A673 (cell line): ENCODE measurements around the gene AP4E1. TPM values are rescaled to one million over a fixed set of nuclear protein-coding genes. Genes with fewer than 3 reads are reported as not detected.

Source experiments
- BruUV-seq: library from RNA; stranded (reverse); fragments of 400-500 nt; replicated peaks from 2 replicates; lab custom pipeline; 2021; lab: Mats Ljungman, UMichigan
- CTCF ChIA-PET: fragments of 300-600 bp; sonication (Branson Sonifier 250); formaldehyde crosslinking; loops from one replicate; lab custom pipeline; 2022; ENCODE audit warnings: antibody characterized with exemption; lab: Charles Lee
- POLR2A ChIA-PET: fragments of 300-600 bp; sonication (Branson Sonifier 250); formaldehyde crosslinking; loops from one replicate; lab custom pipeline; 2022; ENCODE audit warnings: antibody characterized with exemption; ENCODE audit not compliant: low non-redundant PET; lab: Charles Lee
- DNase-seq: peaks from one replicate; pipeline ENCODE4 v3.0.0-alpha.2; 2015; ENCODE audit warnings: low spot score
- H3K27ac ChIP-seq: fragments of 200-600 bp; sonication (generic); 2 replicates; pipeline ENCODE4 v1.5.1; 2016; ENCODE audit warnings: mixed run types, low read depth, mild to moderate bottlenecking, mixed read lengths, antibody characterized with exemption, low read length; ENCODE audit not compliant: poor library complexity, severe bottlenecking
- H3K27me3 ChIP-seq: fragments of 200-600 bp; sonication (generic); replicated peaks from 2 replicates; pipeline ENCODE4 v1.6.1; 2017; ENCODE audit warnings: mixed run types, low read depth, mild to moderate bottlenecking, mixed read lengths, antibody characterized with exemption, low read length; ENCODE audit not compliant: insufficient read depth, poor library complexity
- H3K36me3 ChIP-seq: fragments of 200-600 bp; sonication (generic); 2 replicates; pipeline ENCODE4 v1.6.1; 2016; ENCODE audit warnings: mixed run types, mild to moderate bottlenecking, mixed read lengths, antibody characterized with exemption, low read length; ENCODE audit not compliant: insufficient read depth, poor library complexity, severe bottlenecking
- H3K4me1 ChIP-seq: fragments of 200-600 bp; sonication (generic); 2 replicates; pipeline ENCODE4 v1.6.1; 2017; ENCODE audit warnings: mixed run types, mild to moderate bottlenecking, mixed read lengths, antibody characterized with exemption, low read length; ENCODE audit not compliant: insufficient read depth, poor library complexity, severe bottlenecking
- H3K4me3 ChIP-seq: fragments of 200-600 bp; sonication (generic); 2 replicates; pipeline ENCODE4 v1.5.1; 2016; ENCODE audit warnings: low read depth, mixed run types, mild to moderate bottlenecking, mixed read lengths, low read length; ENCODE audit not compliant: poor library complexity, severe bottlenecking
- H3K9me3 ChIP-seq: fragments of 200-600 bp; sonication (generic); 2 replicates; pipeline ENCODE4 v1.6.1; 2016; ENCODE audit warnings: mixed run types, low read depth, mild to moderate bottlenecking, mixed read lengths, antibody characterized with exemption, low read length; ENCODE audit not compliant: poor library complexity, severe bottlenecking
- CTCF ChIP-seq: fragments of 300-800, 200-600 bp; sonication (generic); conservative IDR thresholded peaks from 2 replicates; pipeline ENCODE4 v1.5.1; 2017; ENCODE audit warnings: low read depth, mild to moderate bottlenecking, antibody characterized with exemption, low read length, moderate library complexity, mixed read lengths
- EZH2 ChIP-seq: fragments of 200-600 bp; sonication (generic); IDR thresholded peaks from 2 replicates; pipeline ENCODE4 v1.6.1; 2017; ENCODE audit warnings: borderline replicate concordance, low read depth, mild to moderate bottlenecking, mixed read lengths, antibody characterized with exemption, low read length; ENCODE audit not compliant: poor library complexity, severe bottlenecking
- intact Hi-C: fragments of 100-400 bp; cut with micrococcal nuclease; formaldehyde crosslinking; loops from one replicate; pipeline ENCODE4 v1.10.0; 2022; ENCODE audit not compliant: unreplicated experiment
- total RNA-seq: library from RNA; stranded (reverse); gene quantifications from 2 replicates; pipeline ENCODE4 v1.2.3, GENCODE V29; 2021

AP4E1 gene
- total RNA-seq, 1 experiment from 2014 or later, result 13.9 TPM

- TF ChIP-seq CTCF (no peak), EZH2 (no peak)
- ChIA-PET POLR2A (no interaction called here), CTCF (no interaction called here)
- peaks cover 26% of the 10 kb centered on the region for H3K9me3 ChIP-seq
- peaks cover 23% of the 10 kb centered on the region for H3K36me3 ChIP-seq
- no peak for DNase-seq
- H3K4me1 ChIP-seq, result no peaks in the 10 kb centered on the region
- H3K27me3 ChIP-seq, result no peaks in the 10 kb centered on the region
- intact Hi-C loops, result no loop called here
- H3K27ac ChIP-seq, result no peak overlapping the region
- H3K4me3 ChIP-seq, result no peak overlapping the region
- no TSS peak for BruUV-seq
Observed at GRCh38 chr15:50968353-50968752, 59.9 kb downstream of the AP4E1 start.

DNA sequence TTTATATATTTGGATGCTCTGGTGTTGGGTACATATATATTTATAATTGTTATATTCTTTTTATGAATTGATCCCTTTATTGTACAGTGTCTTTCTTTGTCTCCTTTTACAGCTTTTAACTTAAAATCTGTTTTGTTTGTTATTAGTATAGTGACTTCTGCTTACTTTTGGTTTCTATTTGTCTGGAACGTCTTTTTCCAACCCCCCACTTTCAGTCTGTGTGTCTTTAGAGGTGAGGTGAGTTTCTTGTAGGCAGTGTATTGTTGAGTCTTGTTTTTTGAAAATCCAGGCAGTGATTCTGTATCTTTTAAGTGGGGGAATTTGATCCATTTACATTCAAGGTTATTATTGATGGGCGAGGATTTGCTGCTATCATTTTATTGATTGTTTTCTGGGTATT is 62.0 kb downstream of the AP4E1 start:
- no peak for DNase-seq
- H3K27ac ChIP-seq, result no peak overlapping the region
- TF ChIP-seq EZH2 (no peak), CTCF (no peak)
- intact Hi-C loops, result no loop called here
- H3K4me3 ChIP-seq, result no peak overlapping the region
- no TSS peak for BruUV-seq
- H3K9me3 ChIP-seq, result peaks cover 12% of the 10 kb centered on the region
- POLR2A ChIA-PET, result no interaction called here
- H3K4me1 ChIP-seq, result no peaks in the 10 kb centered on the region
- H3K36me3 ChIP-seq, result peaks cover 23% of the 10 kb centered on the region
- CTCF ChIA-PET, result no interaction called here
- H3K27me3 ChIP-seq, result no peaks in the 10 kb centered on the region

- CTCF ChIA-PET, result no interaction called here
- intact Hi-C loops, result no loop called here
- POLR2A ChIA-PET, result interaction anchor here (0.6 kb wide), 1 partner anchor 1102 kb away, joined by 4 read pairs; no protein-coding TSS in a partner anchor
- no peak for DNase-seq
- H3K36me3 ChIP-seq, result peaks cover 23% of the 10 kb centered on the region
- no peaks in the 10 kb centered on the region for H3K4me1 ChIP-seq
- H3K4me3 ChIP-seq, result no peak overlapping the region
- H3K9me3 ChIP-seq, result peaks cover 12% of the 10 kb centered on the region
- no TSS peak for BruUV-seq
- H3K27ac ChIP-seq, result no peak overlapping the region
- H3K27me3 ChIP-seq, result no peaks in the 10 kb centered on the region
- TF ChIP-seq CTCF (no peak), EZH2 (no peak)
Observed at GRCh38 chr15:50971115-50971514, 62.6 kb downstream of the AP4E1 start.
